ENCODE results near the gene NANS.

NANS gene

DNA sequence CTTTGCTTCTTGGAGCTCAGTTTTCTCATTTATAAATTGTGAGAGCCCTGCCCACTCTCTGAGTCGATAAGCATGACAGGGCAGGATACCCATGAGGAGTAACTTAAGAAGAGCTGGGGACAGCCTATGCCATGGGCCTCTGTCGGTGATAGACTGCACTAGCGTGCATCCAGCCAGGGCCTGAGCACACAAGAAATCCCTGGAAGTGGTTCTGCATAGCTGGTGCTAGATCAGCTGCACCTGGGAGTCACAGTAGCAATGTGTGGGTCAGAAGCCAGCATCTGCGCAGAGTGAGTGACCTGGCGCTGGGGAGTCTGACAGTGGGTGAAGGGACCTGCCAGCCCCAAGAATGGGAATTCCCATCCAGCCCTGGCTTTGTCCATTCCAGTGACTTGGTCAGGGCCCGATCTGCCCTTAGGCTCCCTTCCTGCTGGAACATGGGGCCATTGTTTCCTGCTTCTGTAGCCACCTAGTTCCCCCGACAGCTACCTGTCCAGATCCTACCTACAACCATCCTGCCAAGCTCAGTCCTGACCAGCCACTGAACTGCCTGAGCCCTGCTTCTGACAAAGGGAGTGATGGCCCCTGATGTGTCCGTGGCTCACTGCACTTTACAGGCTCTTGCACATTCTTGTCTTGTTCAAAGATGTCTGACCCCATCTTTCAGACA lies 35.9 kb upstream of the NANS start:
- ChIA-PET POLR2A (no interaction called here), CTCF (interaction anchor here (0.6 to 1.0 kb wide), 2 partner anchors 10 to 14 kb away, joined by 3 read pairs; no protein-coding TSS in a partner anchor)
- no peak for DNase-seq (ENCODE audit: extremely low spot score)
- no peak for TF ChIP-seq ARNT (IDR thresholded peaks at IDR 0.05)
- TF ChIP-seq SP1 (IDR thresholded peaks at IDR 0.05): no peak
- TF ChIP-seq NFRKB (IDR thresholded peaks at IDR 0.05): no peak

DNA sequence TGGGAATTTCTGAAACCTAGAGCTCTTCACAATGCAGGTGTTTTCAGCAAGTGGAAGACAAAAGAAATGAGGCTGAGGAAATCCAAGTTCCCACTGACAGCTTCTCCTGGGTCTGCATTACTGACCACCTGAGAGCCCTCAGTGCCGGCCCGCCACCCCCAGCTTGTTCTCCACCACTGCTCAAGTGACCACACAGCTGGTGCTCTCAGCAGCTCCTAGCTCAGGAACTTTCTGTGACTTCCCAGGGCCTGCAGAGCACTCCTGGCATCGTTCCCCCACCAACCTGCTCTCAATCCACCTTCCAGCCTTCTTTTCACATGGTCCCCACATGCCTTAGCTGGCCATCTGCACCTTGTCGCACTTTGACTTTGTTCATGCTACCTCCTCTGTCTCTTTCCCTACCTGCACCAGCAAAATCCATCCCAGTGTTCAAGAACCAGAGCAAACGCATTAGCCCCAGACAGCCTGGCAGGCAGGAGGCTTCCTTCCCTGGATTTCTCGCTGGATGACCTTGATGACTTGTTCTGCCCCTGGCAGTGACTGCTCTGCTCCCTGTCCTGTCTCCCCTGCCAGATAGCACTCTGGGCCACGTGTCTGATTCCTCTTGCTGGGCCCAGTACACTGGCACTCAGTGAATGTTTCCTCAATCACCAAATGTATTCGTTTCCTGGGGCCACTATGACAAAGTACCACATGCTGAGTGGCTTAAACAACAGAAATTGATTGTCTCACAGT lies 35.1 kb upstream of the NANS start:
- no peak for TF ChIP-seq ELF4 (IDR thresholded peaks at IDR 0.05)
- no peak for TF ChIP-seq ZNF384 (IDR thresholded peaks at IDR 0.05)
- TF ChIP-seq, protein P1, sequence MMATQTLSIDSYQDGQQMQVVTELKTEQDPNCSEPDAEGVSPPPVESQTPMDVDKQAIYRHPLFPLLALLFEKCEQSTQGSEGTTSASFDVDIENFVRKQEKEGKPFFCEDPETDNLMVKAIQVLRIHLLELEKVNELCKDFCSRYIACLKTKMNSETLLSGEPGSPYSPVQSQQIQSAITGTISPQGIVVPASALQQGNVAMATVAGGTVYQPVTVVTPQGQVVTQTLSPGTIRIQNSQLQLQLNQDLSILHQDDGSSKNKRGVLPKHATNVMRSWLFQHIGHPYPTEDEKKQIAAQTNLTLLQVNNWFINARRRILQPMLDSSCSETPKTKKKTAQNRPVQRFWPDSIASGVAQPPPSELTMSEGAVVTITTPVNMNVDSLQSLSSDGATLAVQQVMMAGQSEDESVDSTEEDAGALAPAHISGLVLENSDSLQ (IDR thresholded peaks at IDR 0.05): no peak
- no peak for TF ChIP-seq SUZ12 (IDR thresholded peaks at IDR 0.05)
- no peak for TF ChIP-seq FOXA1 (IDR thresholded peaks at IDR 0.05)
- no peak for TF ChIP-seq FOXM1 (IDR thresholded peaks at IDR 0.05; ENCODE audit: borderline replicate concordance)
- TF ChIP-seq ARNT (IDR thresholded peaks at IDR 0.05): no peak
- no peak for TF ChIP-seq L3MBTL2 (conservative IDR thresholded peaks at IDR 0.05)
- no peak for TF ChIP-seq TARDBP (IDR thresholded peaks at IDR 0.05)
- TF ChIP-seq SP1 (IDR thresholded peaks at IDR 0.05): no peak
- no peak for TF ChIP-seq BHLHE40 (IDR thresholded peaks at IDR 0.05; ENCODE audit: borderline replicate concordance)
- no peak for TF ChIP-seq HDGF (IDR thresholded peaks at IDR 0.05; ENCODE audit: borderline replicate concordance)
- no peak for TF ChIP-seq NFRKB (IDR thresholded peaks at IDR 0.05)
- TF ChIP-seq CTBP1 (IDR thresholded peaks at IDR 0.05; ENCODE audit: borderline replicate concordance): no peak
- TF ChIP-seq FOXK2 (IDR thresholded peaks at IDR 0.05): no peak
- TF ChIP-seq LEF1 (IDR thresholded peaks at IDR 0.05; ENCODE audit: borderline replicate concordance): no peak
- ChIA-PET POLR2A (no interaction called here), CTCF (interaction anchor here (0.6 to 1.0 kb wide), 2 partner anchors 11 to 13 kb away, joined by 3 read pairs; no protein-coding TSS in a partner anchor)
- DNase-seq (ENCODE audit: extremely low spot score): no peak

DNA sequence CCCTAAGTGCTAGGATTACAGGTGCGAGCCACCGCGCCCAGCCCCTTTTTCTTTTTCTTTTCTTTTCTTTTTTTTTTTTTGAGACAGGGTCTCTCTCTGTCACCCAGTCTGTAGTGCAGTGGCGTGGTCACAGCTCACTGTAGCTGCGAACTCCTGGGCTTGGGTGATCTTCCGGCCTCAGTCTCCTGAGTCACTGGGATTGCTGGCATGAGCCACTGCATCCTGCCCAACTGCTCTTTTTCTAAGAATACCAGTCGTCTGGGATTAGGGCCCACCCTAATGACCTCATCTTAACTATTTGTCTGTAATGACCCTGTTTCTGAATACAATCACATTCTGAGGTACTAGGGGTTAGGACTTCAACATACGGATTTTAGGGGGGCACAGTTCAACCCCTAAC lies 34.1 kb upstream of the NANS start:
- CTCF ChIA-PET: no interaction called here
- POLR2A ChIA-PET: no interaction called here
- no peak for TF ChIP-seq ZNF384 (IDR thresholded peaks at IDR 0.05)
- TF ChIP-seq ARNT (IDR thresholded peaks at IDR 0.05): no peak
- no peak for TF ChIP-seq SUZ12 (IDR thresholded peaks at IDR 0.05)
- TF ChIP-seq HDGF (IDR thresholded peaks at IDR 0.05; ENCODE audit: borderline replicate concordance): no peak
- DNase-seq (ENCODE audit: extremely low spot score): no peak

DNA sequence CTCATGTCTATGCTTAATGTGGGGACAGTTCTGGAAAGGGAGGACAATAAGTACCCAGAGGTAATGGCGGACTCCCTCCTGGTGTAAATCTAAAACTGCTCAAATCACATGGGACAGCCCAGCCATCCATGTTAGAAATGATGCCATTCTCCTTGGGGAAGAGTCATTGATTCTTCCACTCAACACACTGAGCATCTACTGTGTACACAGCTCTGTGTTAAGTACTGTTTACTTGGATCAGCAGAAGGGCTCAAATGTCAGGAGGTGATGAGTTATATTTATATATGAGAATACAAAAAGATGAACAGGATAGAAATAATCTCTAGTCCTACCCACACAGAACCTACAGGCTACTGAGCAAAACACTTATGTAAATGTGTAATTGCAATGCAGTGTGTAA lies 31.8 kb upstream of the NANS start:
- POLR2A ChIA-PET: interaction anchor here (1.0 kb wide), 1 partner anchor 102 kb away, joined by 3 read pairs; no protein-coding TSS in a partner anchor
- TF ChIP-seq SUZ12 (IDR thresholded peaks at IDR 0.05) (no peak), LEF1 (IDR thresholded peaks at IDR 0.05; ENCODE audit: borderline replicate concordance) (no peak), FOXA1 (IDR thresholded peaks at IDR 0.05) (no peak), ELF4 (IDR thresholded peaks at IDR 0.05) (no peak), FOXK2 (IDR thresholded peaks at IDR 0.05) (no peak), CTBP1 (IDR thresholded peaks at IDR 0.05; ENCODE audit: borderline replicate concordance) (no peak), FOXM1 (IDR thresholded peaks at IDR 0.05; ENCODE audit: borderline replicate concordance) (no peak), NFRKB (IDR thresholded peaks at IDR 0.05) (no peak), SP1 (IDR thresholded peaks at IDR 0.05) (no peak), HDGF (IDR thresholded peaks at IDR 0.05; ENCODE audit: borderline replicate concordance) (no peak), ZNF384 (IDR thresholded peaks at IDR 0.05) (no peak), BHLHE40 (IDR thresholded peaks at IDR 0.05; ENCODE audit: borderline replicate concordance) (no peak), L3MBTL2 (conservative IDR thresholded peaks at IDR 0.05) (no peak), TARDBP (IDR thresholded peaks at IDR 0.05) (no peak)
- TF ChIP-seq, protein P1 (IDR thresholded peaks at IDR 0.05): no peak
- CTCF ChIA-PET: interaction anchor here (0.7 to 2.2 kb wide), 2 partner anchors 9 to 10 kb away, joined by 3 to 8 read pairs; no protein-coding TSS in a partner anchor
- no peak for DNase-seq (ENCODE audit: extremely low spot score)

DNA sequence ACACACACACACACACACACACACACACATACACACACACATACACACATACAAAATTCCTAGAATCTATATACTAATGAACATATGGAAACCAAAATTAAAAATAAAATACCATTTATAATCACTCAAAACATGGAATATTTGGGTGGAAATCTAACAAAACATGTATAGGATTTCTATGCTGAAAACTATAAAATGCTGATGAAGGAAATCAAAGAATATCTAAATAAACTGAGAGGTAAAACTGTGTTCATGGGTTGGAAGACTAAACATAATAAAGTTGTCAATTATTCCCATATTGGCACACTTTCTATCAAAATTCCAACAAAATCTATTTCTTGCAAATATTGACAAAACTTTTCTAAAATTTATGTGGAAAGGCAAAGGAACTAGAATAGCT lies 25.4 kb upstream of the NANS start:
- ChIA-PET POLR2A (no interaction called here), CTCF (no interaction called here)
- TF ChIP-seq SP1 (IDR thresholded peaks at IDR 0.05): no peak
- no peak for DNase-seq (ENCODE audit: extremely low spot score)

DNA sequence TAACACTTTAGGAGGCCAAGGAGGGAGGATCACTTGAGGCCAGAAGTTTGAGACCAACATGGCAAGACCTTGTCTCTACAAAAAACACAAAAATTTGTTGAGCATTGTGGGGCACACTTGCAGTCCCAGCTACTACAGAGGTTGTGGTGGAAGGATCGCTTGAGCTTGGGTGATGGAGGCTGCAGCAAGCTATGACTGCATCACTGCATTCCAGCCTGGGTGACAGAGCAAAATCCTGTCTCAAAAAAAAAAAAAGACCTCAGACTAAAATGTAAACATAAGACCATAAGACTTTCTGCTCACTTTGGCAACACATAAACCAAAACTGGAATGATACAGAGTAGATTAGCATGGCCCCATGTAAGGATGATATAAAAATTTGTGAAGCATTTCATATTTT lies 24.6 kb upstream of the NANS start:
- ChIA-PET CTCF (interaction anchor here (0.6 kb wide), 3 partner anchors 14 to 76 kb away, joined by 3 read pairs; no protein-coding TSS in a partner anchor), POLR2A (no interaction called here)
- TF ChIP-seq SP1 (IDR thresholded peaks at IDR 0.05): no peak
- no peak for TF ChIP-seq SUZ12 (IDR thresholded peaks at IDR 0.05)
- no peak for TF ChIP-seq NFRKB (IDR thresholded peaks at IDR 0.05)
- no peak for TF ChIP-seq FOXM1 (IDR thresholded peaks at IDR 0.05; ENCODE audit: borderline replicate concordance)
- no peak for TF ChIP-seq ARNT (IDR thresholded peaks at IDR 0.05)
- TF ChIP-seq FOXA1 (IDR thresholded peaks at IDR 0.05): no peak
- no peak for TF ChIP-seq CTBP1 (IDR thresholded peaks at IDR 0.05; ENCODE audit: borderline replicate concordance)
- no peak for TF ChIP-seq TARDBP (IDR thresholded peaks at IDR 0.05)
- no peak for TF ChIP-seq LEF1 (IDR thresholded peaks at IDR 0.05; ENCODE audit: borderline replicate concordance)
- TF ChIP-seq, protein P1 (IDR thresholded peaks at IDR 0.05): no peak
- TF ChIP-seq L3MBTL2 (conservative IDR thresholded peaks at IDR 0.05): no peak
- no peak for TF ChIP-seq ELF4 (IDR thresholded peaks at IDR 0.05)
- no peak for TF ChIP-seq ZNF384 (IDR thresholded peaks at IDR 0.05)
- TF ChIP-seq HDGF (IDR thresholded peaks at IDR 0.05; ENCODE audit: borderline replicate concordance): no peak
- DNase-seq (ENCODE audit: extremely low spot score): no peak

Measured in HEK293T (cell line).